NCI-H1105 (cell line): Measurements from ENCODE around the gene COQ5.
"Not testable (repeated sequence)": the region's sequence is repeated elsewhere in the genome, so short reads cannot be mapped to it uniquely, and the experiment has no call there.

Experiments used
- DNase-seq: peaks from one replicate; lab custom pipeline; 2025; lab: John Stamatoyannopoulos, UW

Gene COQ5

DNA sequence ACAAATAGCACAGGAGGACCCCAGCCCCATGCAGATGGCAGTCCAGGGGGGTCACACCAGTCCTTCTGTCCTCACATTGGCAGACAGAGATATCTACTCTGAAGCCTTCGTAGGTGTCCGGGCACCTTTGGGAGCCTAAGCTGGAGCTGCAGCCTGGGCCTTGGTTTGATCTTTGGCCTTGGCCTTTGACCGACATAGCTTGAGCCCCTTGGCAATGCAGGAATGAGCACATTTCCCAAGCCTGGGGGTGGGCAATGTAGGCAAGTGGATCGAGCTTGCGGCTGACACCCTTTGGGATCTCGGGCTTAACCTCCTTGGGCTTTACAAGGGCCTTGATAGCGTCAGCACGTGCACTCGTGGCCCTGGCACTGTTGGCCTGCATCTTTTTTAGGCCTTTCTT, 6.4 kb downstream of the COQ5 start:
- DNase-seq = no peak

DNA sequence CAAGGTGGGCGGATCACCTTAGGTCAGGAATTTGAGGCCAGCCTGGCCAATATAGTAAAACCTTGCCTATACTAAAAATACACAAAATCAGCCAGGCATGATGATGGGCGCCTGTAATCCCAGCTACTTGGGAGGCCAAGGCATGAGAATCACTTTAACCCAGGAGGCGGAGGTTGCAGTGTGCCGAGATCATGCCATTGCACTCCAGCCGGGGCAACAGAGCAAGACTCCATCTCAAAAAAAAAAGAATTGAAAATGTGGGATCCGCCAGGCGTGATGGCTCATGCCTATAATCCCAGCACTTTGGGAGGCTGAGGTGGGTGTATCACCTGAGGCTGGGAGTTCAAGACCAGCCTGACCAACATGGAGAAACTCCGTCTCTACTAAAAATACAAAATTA, 9.6 kb downstream of the COQ5 start:
- DNase-seq = not testable (repeated sequence)

DNA sequence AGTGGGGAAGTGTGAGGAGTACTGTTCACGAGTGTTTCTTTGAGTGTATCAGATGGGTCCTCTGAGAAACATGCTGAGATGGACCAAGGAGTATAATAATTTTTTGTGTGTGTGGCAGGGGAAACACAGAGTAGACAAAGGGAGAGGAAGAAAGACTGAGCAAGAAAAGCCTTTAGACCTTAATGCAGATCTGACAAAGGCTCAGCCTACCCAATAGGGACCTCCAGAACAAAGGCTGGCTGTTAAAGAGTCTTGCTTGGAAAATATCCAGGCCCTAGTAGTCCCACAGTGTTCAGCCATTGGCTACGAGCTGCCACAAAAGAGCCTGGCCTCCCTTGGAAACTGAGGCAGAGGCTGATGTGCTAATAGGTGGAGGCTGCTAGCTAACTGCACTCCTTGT, 13.5 kb downstream of the COQ5 start:
- no peak for DNase-seq

DNA sequence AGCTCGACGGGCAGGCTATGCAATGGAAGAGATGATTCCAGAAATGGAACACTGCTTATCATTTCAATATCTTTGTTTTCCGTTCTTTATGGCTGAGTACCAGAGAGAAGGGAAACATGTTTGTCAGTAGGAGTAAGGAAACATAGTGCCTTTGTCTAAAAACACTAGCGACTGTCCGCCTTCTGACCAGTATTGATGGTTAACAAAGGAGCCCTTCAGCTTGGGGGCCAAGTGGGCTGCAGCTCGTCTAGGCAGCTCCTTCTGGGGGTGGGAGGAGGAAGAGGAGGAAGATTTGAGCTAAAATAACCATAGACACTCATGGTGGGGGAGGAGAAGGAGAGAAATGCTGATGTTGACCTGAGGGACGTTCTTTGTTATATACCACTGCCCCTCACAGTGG, 15.0 kb downstream of the COQ5 start:
- DNase-seq = no peak

- no peak for DNase-seq
Measured at GRCh38 chr12:120508537-120508936, 20.4 kb downstream of the COQ5 start.

- no peak for DNase-seq
Measured at GRCh38 chr12:120504587-120504986, 24.4 kb downstream of the COQ5 start.

- DNase-seq = no peak
Measured at GRCh38 chr12:120500581-120500980, 28.4 kb downstream of the COQ5 start.

GRCh38 chr12:120498870-120499515, 30.0 kb downstream of the COQ5 start:
- DNase-seq = no peak

DNA sequence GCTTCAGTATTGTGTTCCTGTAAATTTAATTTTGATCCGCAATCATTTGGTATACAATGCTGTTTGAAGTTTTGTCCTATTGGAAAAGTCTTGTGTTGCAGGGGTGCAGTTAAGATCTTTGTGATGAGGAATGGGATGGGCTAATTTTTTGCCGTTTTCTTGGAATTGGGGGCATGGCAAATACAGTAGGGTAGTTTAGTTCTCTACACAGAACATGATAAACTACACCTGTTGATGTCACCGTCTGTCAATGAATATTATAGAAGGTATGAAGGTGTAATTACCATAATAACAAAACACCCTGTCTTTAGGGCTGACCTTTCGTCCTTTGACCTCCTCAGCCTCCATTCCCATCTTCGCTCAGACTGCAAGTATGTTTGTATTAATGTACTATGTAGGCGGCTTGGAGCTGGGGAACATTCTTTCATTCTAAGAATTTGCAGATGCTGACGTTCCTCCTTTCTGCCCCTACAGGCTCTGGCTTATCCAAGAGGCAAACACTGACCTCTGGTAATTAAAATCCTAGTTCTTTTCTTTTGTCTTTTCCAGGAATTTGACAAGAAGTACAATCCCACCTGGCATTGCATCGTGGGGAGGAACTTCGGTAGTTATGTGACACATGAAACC, 31.3 kb downstream of the COQ5 start:
- no peak for DNase-seq

DNA sequence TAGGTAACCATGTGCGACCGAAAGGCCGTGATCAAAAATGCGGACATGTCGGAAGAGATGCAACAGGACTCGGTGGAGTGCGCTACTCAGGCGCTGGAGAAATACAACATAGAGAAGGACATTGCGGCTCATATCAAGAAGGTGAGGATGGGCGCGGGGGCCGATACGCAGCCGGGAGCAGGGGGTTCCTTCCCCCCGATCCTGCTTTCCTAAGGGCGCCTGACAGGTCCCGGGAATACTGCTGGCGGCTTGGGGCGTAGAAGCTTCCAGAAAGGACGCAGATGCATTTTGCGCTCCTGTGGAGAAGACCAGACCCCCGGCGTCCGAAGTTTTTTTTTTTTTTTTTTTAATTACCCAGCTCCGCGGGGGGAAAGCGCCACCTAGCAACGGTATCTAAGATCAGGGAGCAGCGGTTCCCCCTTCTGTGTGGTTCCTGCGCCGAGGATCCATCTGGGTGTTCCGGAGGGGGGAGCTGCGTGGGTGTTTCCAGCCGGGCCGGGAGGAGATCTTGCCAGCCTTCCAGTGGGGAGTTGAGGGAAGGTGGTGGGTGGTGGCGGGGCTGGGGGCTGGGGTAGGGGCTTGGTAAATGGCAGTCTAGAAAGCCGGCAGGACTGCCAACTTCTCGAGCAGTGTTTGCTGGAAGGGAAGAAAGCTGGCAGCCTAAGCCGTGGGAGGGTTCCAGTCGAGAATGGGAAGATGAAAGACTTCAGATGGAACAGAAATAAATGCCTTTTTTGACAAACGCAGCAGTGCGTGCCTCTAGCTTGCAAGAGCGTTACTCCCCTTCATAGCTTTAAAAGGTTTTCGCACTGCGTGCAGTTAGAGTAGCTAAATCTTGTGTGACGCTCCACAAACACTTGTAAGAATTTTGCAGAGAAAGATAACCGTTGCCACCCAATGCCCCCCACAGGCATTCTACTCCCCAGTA, 32.3 kb downstream of the COQ5 start:
- peak; percentile 19 for DNase-seq

DNA sequence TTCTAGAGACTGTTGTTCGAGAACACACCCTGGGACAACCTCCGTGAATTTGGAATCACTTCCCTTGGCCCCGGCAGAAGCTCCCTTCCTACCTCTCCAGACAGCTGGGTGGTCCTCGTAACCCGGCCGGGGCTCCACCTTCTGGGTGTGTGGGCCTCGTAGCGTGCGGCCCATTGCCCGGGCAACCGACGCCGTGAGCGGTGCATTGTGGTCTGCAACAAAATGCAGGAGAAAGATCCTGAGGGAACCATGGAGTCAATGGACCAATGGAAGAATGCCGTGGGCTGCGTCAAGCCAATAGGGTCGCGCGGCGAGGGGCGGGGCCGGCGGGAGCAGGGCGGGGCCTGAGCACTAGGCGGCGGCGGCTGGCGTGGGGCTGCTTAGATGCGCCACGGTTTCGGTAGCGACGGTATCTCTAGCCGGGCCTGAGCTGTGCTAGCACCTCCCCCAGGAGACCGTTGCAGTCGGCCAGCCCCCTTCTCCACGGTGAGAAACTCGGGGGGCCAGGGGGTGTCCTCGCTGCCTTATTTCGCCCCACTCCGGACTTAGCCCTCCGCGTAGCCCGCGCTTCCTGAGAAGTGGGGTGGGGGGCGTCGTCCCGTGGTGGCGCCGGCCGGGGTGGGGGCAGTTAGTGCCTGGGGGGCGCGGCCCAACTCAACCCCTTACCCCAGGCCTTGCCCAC, 33.1 kb downstream of the COQ5 start, which contains the start of gene DYNLL1:
DYNLL1 (plus strand) TSS at position 383 of the 682 bp plus-strand sequence. CDS start 309 bp downstream, outside the sequence.
- peak; percentile 93 for DNase-seq

DNA sequence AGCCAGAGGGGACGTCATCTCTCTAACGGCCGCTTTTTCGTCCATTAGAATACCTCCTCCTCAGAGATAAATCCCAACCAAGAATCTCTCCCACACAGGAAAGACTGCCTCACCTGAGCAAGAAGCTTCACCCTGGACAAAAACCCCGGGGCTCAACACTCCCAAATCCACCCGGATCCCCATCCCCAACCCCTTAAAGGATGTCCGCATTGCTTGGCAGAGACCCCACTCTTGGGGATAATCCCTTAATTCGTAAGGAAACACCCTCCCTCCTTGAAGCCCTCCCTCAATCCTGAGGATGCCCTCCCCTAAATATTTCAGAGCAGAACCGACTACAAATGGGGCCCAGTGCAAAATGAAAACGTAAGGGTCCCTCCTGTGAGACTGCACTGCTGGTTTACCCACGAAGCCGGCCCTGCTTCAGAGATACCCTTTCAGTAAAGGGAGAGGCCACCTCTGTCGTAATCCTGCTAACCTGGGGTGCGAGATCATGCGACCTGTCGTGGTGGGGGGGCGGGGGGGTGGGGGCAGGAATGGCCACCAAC, 33.7 kb downstream of the COQ5 start:
- no peak for DNase-seq

GRCh38 chr12:120490833-120491512, 38.0 kb downstream of the COQ5 start:
- no peak for DNase-seq

DNA sequence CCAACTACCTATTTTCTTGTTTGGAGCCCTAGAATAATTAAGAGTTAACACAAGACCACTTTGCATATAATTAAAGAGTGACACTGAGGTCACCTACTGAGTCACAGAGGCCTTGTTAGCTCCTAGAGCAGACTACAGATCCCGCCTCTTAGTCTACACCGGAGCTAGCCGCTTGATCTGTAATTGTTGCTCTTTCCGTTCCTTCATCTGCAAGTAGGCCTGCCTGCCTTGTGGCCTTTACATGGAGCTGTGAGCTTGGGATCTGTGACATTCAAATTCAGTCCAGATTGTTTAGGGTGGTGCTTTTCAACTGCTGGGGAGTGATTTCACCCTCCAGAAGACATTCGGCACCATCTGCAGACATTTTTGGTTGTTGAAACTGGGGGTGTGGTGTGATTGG, 38.6 kb downstream of the COQ5 start:
- DNase-seq = no peak

GRCh38 chr12:120489018-120489417, 39.9 kb downstream of the COQ5 start:
- no peak for DNase-seq

GRCh38 chr12:120488057-120488640, 40.8 kb downstream of the COQ5 start:
- no peak for DNase-seq

DNA sequence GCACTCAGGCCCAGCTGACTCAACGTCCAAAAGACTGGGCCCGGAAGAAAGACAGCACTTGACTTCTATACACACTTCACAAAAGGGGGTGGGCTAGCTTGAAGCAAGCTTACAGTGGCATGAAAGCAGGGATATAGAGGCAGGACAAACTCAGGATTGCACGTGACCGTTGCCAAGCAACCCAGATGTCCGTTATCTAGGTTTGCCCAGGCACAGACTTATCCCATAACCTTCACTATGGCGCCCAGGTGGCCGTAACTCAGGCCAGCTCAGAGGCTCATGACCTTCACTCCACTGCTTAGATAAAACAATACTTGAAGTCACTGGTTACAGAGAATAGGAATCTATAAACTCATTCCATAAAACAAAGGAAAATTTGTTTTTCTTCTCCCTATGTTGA, 41.4 kb downstream of the COQ5 start:
- DNase-seq = not testable (repeated sequence)

DNA sequence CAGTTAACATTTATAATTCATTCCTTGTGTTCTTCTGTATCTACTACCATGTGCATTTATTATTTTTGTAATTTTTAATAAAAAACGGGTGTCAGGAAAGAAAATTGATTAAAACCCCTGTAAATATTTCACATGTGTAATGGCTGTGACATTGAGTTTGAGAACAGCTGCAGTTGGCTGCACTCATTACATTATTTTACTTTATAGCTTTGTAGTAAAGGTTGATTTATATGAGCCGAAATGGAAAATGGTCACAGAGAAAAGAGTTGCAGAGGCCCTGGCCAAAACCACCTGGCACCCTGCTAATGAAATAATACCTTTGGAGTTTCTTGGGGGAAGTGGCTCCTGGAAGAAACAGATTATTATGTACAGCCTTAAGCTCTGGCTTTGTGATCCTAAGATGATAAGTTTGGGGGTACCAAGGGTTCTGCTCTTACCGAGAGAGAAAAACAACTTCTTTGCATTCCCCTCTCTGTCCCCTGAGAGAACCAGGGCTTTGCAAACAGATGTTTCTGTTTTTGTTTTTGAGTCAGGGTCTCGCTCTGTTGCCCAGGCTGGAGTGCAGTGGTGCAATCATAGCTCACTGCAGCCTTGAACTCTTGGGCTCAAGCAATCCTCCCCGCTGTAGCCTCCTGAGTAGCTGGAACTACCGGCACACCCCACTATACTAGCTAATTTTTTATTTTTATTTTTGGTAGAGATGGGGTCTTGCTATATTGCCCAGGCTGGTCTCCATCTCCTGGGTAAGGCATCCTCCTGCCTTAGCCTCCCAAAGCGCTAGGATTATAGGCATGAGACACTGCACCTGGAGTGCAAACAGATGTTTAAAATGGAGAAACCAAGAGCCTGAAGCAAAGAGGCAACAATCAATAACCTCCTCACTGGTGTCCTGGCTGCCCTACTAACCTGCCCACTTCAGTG, 42.7 kb downstream of the COQ5 start:
- DNase-seq = no peak

DNA sequence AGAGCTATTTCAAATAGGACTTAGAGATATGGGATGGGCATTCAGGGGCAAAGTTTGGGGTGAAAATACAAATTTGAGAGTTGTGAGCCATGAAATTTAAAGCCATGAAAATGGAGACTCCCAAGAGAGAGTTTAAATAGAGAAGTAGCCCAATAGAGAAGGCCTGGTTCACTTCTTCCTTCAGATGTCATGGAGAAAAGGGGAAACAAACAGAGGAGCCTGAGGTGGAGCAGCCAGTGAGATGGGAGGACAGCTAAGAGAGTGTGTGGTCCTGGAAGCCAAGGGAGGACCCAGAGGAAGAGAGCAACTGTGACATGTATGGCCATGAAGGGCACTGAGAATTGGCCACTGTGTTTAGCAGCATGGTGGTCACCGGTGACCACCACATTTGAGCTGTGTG, 45.3 kb downstream of the COQ5 start:
- DNase-seq = no peak
